Measurements from ENCODE around the gene CCR5. TPM values are rescaled to one million over a fixed set of nuclear protein-coding genes. Genes with fewer than 3 reads are reported as not detected.
A peak's percentile ranks its signal among the peaks of the same experiment; 100 is the strongest.

The CCR5 gene
- total and polyA plus RNA-seq, 9 of the 15 experiments (the other 6 are each of a cell fraction or from before 2014, with no cell fraction given), result not detected

DNA sequence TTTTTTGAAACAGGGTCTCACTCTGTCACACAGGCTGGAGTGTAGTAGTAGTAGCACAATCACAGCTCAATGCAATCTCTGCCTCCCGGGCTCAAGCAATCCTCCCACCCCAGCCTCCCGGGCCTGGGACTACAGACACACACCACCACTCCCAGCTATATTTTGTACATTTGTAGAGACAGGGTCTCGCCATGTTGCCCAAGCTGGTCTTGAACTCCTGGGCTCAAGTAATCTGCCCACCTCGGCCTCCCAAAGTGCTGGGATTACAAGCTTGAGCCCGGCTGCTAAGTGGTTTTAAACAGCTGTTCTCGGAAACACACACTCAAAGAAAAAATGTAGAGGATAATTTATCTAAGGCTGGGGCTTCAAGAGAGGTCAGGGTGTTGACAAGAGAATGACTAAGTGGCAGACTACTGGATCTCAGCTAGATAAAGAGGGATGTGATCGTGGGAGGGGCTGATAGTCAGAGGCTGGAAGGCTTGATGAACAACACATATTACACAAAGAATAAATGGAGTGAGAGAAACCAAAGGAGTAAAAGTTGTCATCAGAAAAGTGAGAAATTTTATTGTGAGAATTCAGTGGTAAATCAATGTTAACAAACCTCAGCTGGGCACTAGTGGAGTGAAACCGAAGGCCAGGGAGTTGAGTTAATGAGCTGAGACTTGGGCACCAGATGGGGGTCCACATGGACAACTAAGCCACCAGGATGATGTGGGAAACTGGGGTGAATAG, 29.4 kb downstream of the CCR5 start (continued):
- TF ChIP-seq REST (IDR thresholded peaks at IDR 0.05; ENCODE audit: borderline replicate concordance), result no peak
- 0 out of 2 replicates have a peak, but pooled peaks have one; percentile 75 for TF ChIP-seq REST (CRISPR knock-in tag; IDR thresholded peaks at IDR 0.05; ENCODE audit: low read depth)
- no peak for TF ChIP-seq STAT5B (CRISPR knock-in tag; IDR thresholded peaks at IDR 0.05)
- TF ChIP-seq HNRNPUL1 (IDR thresholded peaks at IDR 0.05; ENCODE audit: low read length), result no peak
- peak in 1 of 2 experiments; percentile 93; a peak in 2 of 4 replicates for TF ChIP-seq ZNF318 (IDR thresholded peaks at IDR 0.05; ENCODE audit: borderline replicate concordance in 1 of 2, low read depth in 1 of 2)
- TF ChIP-seq GABPB2 (CRISPR knock-in tag; conservative IDR thresholded peaks at IDR 0.05), result no peak
- no peak for TF ChIP-seq XRCC3 (IDR thresholded peaks at IDR 0.05)

Data from K562 (cell line).